HepG2 (cell line): Measurements from ENCODE around the gene INO80. TPM values are rescaled to one million over a fixed set of nuclear protein-coding genes. Genes with fewer than 3 reads are reported as not detected.
A peak's percentile ranks its signal among the peaks of the same experiment; 100 is the strongest.

Experiments
- CREB3 ChIP-seq: sonication (generic); formaldehyde crosslinking; IDR thresholded peaks from 2 replicates; pipeline ENCODE4 v1.5.0; 2020; ENCODE audit warnings: missing genetic modification reagents
- GATAD2A ChIP-seq: IDR thresholded peaks from 2 replicates; pipeline ENCODE4 v1.6.1; 2016
- HNF1B ChIP-seq: sonication (generic); formaldehyde crosslinking; IDR thresholded peaks from 2 replicates; pipeline ENCODE4 v1.5.1; 2020; ENCODE audit warnings: mild to moderate bottlenecking, moderate library complexity, missing genetic modification reagents
- HNRNPL ChIP-seq: fragments of 200-400 bp; formaldehyde crosslinking; IDR thresholded peaks from 2 replicates; pipeline ENCODE4 v1.6.1; 2017; ENCODE audit warnings: mild to moderate bottlenecking, low read depth, low read length
- HOXA5 ChIP-seq: sonication (generic); formaldehyde crosslinking; IDR thresholded peaks from 2 replicates; pipeline ENCODE4 v1.4.0; 2020; ENCODE audit warnings: missing genetic modification reagents
- MLX ChIP-seq: IDR thresholded peaks from 2 replicates; pipeline ENCODE4 v1.6.1; 2016
- MXD1 ChIP-seq: sonication (generic); formaldehyde crosslinking; IDR thresholded peaks from 2 replicates; pipeline ENCODE4 v1.4.0; 2020; ENCODE audit warnings: mild to moderate bottlenecking, missing genetic modification reagents
- MXD4 ChIP-seq: IDR thresholded peaks from 2 replicates; pipeline ENCODE4 v1.6.1; 2016; ENCODE audit warnings: mild to moderate bottlenecking, missing biosample characterization, missing genetic modification reagents
- NCOA1 ChIP-seq: sonication (generic); formaldehyde crosslinking; IDR thresholded peaks from 2 replicates; pipeline ENCODE4 v1.9.0; 2021; ENCODE audit warnings: missing genetic modification reagents
- PITX1 ChIP-seq: sonication (generic); formaldehyde crosslinking; IDR thresholded peaks from 2 replicates; pipeline ENCODE4 v1.5.1; 2020; ENCODE audit warnings: mild to moderate bottlenecking, missing genetic modification reagents
- RORA ChIP-seq: sonication (generic); formaldehyde crosslinking; IDR thresholded peaks from 2 replicates; pipeline ENCODE4 v1.5.0; 2020; ENCODE audit warnings: mild to moderate bottlenecking, missing genetic modification reagents, moderate library complexity
- SALL1 ChIP-seq: sonication (generic); formaldehyde crosslinking; IDR thresholded peaks from 2 replicates; pipeline ENCODE4 v1.8.0; 2022; ENCODE audit warnings: mild to moderate bottlenecking, missing genetic modification reagents
- TFAP4 ChIP-seq: sonication (generic); IDR thresholded peaks from 2 replicates; pipeline ENCODE4 v1.6.1; 2016; ENCODE audit warnings: low read depth, borderline replicate concordance
- ZBTB34 ChIP-seq: sonication (generic); formaldehyde crosslinking; IDR thresholded peaks from 2 replicates; pipeline ENCODE4 v1.8.0; 2022; ENCODE audit warnings: mild to moderate bottlenecking, missing genetic modification reagents
- ZBTB7B ChIP-seq: sonication (generic); formaldehyde crosslinking; IDR thresholded peaks from 2 replicates; pipeline ENCODE4 v1.4.0; 2020; ENCODE audit warnings: missing genetic modification reagents
- ZFX ChIP-seq: sonication (generic); formaldehyde crosslinking; IDR thresholded peaks from 2 replicates; pipeline ENCODE4 v1.4.0; 2020; ENCODE audit warnings: mild to moderate bottlenecking, low read depth, missing genetic modification reagents, moderate library complexity
- ZKSCAN5 ChIP-seq: sonication (generic); formaldehyde crosslinking; IDR thresholded peaks from 2 replicates; pipeline ENCODE4 v1.5.1; 2020; ENCODE audit warnings: mild to moderate bottlenecking, missing genetic modification reagents
- ZNF275 ChIP-seq: sonication (generic); formaldehyde crosslinking; IDR thresholded peaks from 2 replicates; pipeline ENCODE4 v1.8.0; 2022; ENCODE audit warnings: missing genetic modification reagents, mild to moderate bottlenecking, inconsistent platforms, borderline replicate concordance
- polyA plus RNA-seq, 8 experiments: library from polyadenylated mRNA; depleted of rRNA in 3 of 8; stranded (reverse) in 7 of 8; unstranded in 1 of 8; fragments of >200 nt; fragmentation: Illumina TruSeq in 4 of 8; extraction: Trizol in 4 of 8; gene quantifications; 2 replicates each; pipeline versions ENCODE4 v1.2.1 to v1.2.3, GENCODE V29; 2011 to 2016; ENCODE audit warnings: low read depth in 4 of 8, missing spikeins in 1 of 8, mixed read lengths in 1 of 8; ENCODE audit not compliant: insufficient read depth in 1 of 8
- total RNA-seq, 5 experiments: library from RNA; depleted of rRNA; stranded (reverse); fragments of >200 nt; fragmentation: Illumina TruSeq; extraction: Trizol; gene quantifications; 2 replicates each; pipeline ENCODE4 v1.2.3, GENCODE V29; 2016; ENCODE audit warnings: low read depth in 1 of 5

The INO80 gene
- total and polyA plus RNA-seq, 2 of the 13 experiments (the other 11 are each of a cell fraction or from before 2014, with no cell fraction given) = 3.6 to 14.8 TPM

- TF ChIP-seq TFAP4 = peak; percentile 97
- no peak for TF ChIP-seq ZKSCAN5 (CRISPR knock-in tag)
- peak; percentile 88 for TF ChIP-seq HNF1B (CRISPR knock-in tag)
- TF ChIP-seq MXD4 (CRISPR knock-in tag) = 0 out of 2 replicates have a peak, but pooled peaks have one; percentile 22
- no peak for TF ChIP-seq HOXA5 (CRISPR knock-in tag)
- TF ChIP-seq RORA (CRISPR knock-in tag) = no peak
- no peak for TF ChIP-seq CREB3 (CRISPR knock-in tag)
- peak; percentile 40; the same call in 1 of the 2 replicates for TF ChIP-seq SALL1 (CRISPR knock-in tag)
- 0 out of 2 replicates have a peak, but pooled peaks have one; percentile 5 for TF ChIP-seq ZFX (CRISPR knock-in tag)
- TF ChIP-seq PITX1 = peak; percentile 75
- peak; percentile 37; the same call in 1 of the 2 replicates for TF ChIP-seq GATAD2A
- TF ChIP-seq MXD1 (CRISPR knock-in tag) = peak; percentile 41; the same call in 1 of the 2 replicates
- TF ChIP-seq ZBTB34 (CRISPR knock-in tag) = 0 out of 2 replicates have a peak, but pooled peaks have one; percentile 62
- TF ChIP-seq HNRNPL = peak; percentile 95
- no peak for TF ChIP-seq NCOA1 (CRISPR knock-in tag)
- TF ChIP-seq MLX = no peak
- TF ChIP-seq ZBTB7B (CRISPR knock-in tag) = peak; percentile 94
- TF ChIP-seq ZNF275 = 0 out of 2 replicates have a peak, but pooled peaks have one; percentile 16
These were observed 183.2 kb downstream of the INO80 start (continued) for GRCh38 chr15:40932649-40933516.
